Cardiac muscle cell (in vitro differentiated cells and primary cell): ENCODE results near the gene TMEM185A. TPM values are rescaled to one million over a fixed set of nuclear protein-coding genes. Genes with fewer than 3 reads are reported as not detected.
A peak's percentile ranks its signal among the peaks of the same experiment; 100 is the strongest.
"Not testable (repeated sequence)": the region's sequence is repeated elsewhere in the genome, so short reads cannot be mapped to it uniquely, and the experiment has no call there.

Source experiments
- DNase-seq, 2 donors: peaks; one replicate each; pipeline versions ENCODE4 v3.0.0 to v3.0.0-alpha.2; 2010 to 2017; ENCODE audit warnings: low read depth in 1 of 2, low spot score in 1 of 2
- H3K27ac ChIP-seq: fragments of 200-600 bp; sonication (generic); 2 replicates; pipeline ENCODE4 v1.5.1; 2016
- H3K27me3 ChIP-seq: fragments of 200-600 bp; sonication (generic); 2 replicates; pipeline ENCODE4 v1.6.0; 2016; ENCODE audit warnings: control low read depth
- H3K36me3 ChIP-seq: fragments of 200-600 bp; sonication (generic); 2 replicates; pipeline ENCODE4 v1.5.1; 2016; ENCODE audit warnings: control low read depth
- H3K4me1 ChIP-seq: fragments of 200-600 bp; sonication (generic); 2 replicates; pipeline ENCODE4 v1.8.1; 2017; ENCODE audit warnings: low read depth, mild to moderate bottlenecking, mixed run types
- H3K4me3 ChIP-seq: fragments of 200-600 bp; sonication (generic); 2 replicates; pipeline ENCODE4 v1.5.1; 2016; ENCODE audit warnings: mild to moderate bottlenecking
- H3K9me3 ChIP-seq: fragments of 200-600 bp; sonication (generic); 2 replicates; pipeline ENCODE4 v1.5.1; 2017; ENCODE audit warnings: low read depth, mild to moderate bottlenecking, control low read depth
- CTCF ChIP-seq: IDR thresholded peaks from 2 replicates; pipeline ENCODE4 v1.5.1; 2012; ENCODE audit warnings: low read depth, mild to moderate bottlenecking, low read length
- polyA plus RNA-seq: library from polyadenylated mRNA; unstranded; fragments of >200 nt; fragmentation: Nextera tagmentation; extraction: Ambion mirVana; gene quantifications from 2 replicates; pipeline ENCODE4 v1.2.1, GENCODE V29; 2016
- total RNA-seq: library from RNA; depleted of rRNA; stranded (reverse); fragments of >200 nt; gene quantifications from 2 replicates; pipeline ENCODE4 v1.2.3, GENCODE V29; 2016

Gene TMEM185A
- total and polyA plus RNA-seq, 2 experiments from 2014 or later, result 84.3 to 107 TPM

- DNase-seq, H3K4me3 ChIP-seq, H3K36me3 ChIP-seq, H3K27me3 ChIP-seq, H3K27ac ChIP-seq, H3K4me1 ChIP-seq, H3K9me3 ChIP-seq: not testable (repeated sequence)
Measured at GRCh38 chrX:149585631-149586030, 46.0 kb downstream of the TMEM185A start.

GRCh38 chrX:149573456-149573855 is 58.1 kb downstream of the TMEM185A start:
- not testable (repeated sequence) for H3K4me1 ChIP-seq, H3K4me3 ChIP-seq, H3K9me3 ChIP-seq, H3K27me3 ChIP-seq, DNase-seq, H3K36me3 ChIP-seq, H3K27ac ChIP-seq

- Histone ChIP-seq H3K36me3 (no peaks in the 10 kb centered on the region), H3K4me1 (no peaks in the 10 kb centered on the region), H3K9me3 (no peaks in the 10 kb centered on the region), H3K27ac (no peak overlapping the region), H3K27me3 (no peaks in the 10 kb centered on the region), H3K4me3 (no peak overlapping the region)
- TF ChIP-seq CTCF, result no peak
- no peak for DNase-seq
Measured at GRCh38 chrX:149572743-149573142, 58.8 kb downstream of the TMEM185A start.

- DNase-seq, result no peak
- H3K36me3 ChIP-seq, result no peaks in the 10 kb centered on the region
- H3K4me3 ChIP-seq, result no peak overlapping the region
- H3K9me3 ChIP-seq, result no peaks in the 10 kb centered on the region
- no peak overlapping the region for H3K27ac ChIP-seq
- no peak for TF ChIP-seq CTCF
- no peaks in the 10 kb centered on the region for H3K4me1 ChIP-seq
- H3K27me3 ChIP-seq, result no peaks in the 10 kb centered on the region
Measured at GRCh38 chrX:149571770-149572169, 59.8 kb downstream of the TMEM185A start.

GRCh38 chrX:149570668-149571067 is 60.9 kb downstream of the TMEM185A start:
- TF ChIP-seq CTCF, result no peak
- no peaks in the 10 kb centered on the region for H3K4me1 ChIP-seq
- H3K36me3 ChIP-seq, result no peaks in the 10 kb centered on the region
- no peaks in the 10 kb centered on the region for H3K27me3 ChIP-seq
- peak in 1 of 2 donors; percentile 63 for DNase-seq
- H3K9me3 ChIP-seq, result no peaks in the 10 kb centered on the region
- no peak overlapping the region for H3K27ac ChIP-seq
- H3K4me3 ChIP-seq, result no peak overlapping the region

GRCh38 chrX:149569770-149570169 is 61.8 kb downstream of the TMEM185A start:
- no peak for DNase-seq
- no peak overlapping the region for H3K4me3 ChIP-seq
- no peaks in the 10 kb centered on the region for H3K4me1 ChIP-seq
- no peak overlapping the region for H3K27ac ChIP-seq
- no peaks in the 10 kb centered on the region for H3K9me3 ChIP-seq
- no peak for TF ChIP-seq CTCF
- H3K36me3 ChIP-seq, result no peaks in the 10 kb centered on the region
- no peaks in the 10 kb centered on the region for H3K27me3 ChIP-seq

GRCh38 chrX:149568701-149569296 is 62.8 kb downstream of the TMEM185A start:
- H3K36me3 ChIP-seq, result no peaks in the 10 kb centered on the region
- H3K4me3 ChIP-seq, result no peak overlapping the region
- no peak for TF ChIP-seq CTCF
- no peaks in the 10 kb centered on the region for H3K4me1 ChIP-seq
- no peaks in the 10 kb centered on the region for H3K27me3 ChIP-seq
- DNase-seq, result no peak
- H3K9me3 ChIP-seq, result no peaks in the 10 kb centered on the region
- no peak overlapping the region for H3K27ac ChIP-seq
